Neuronal stem cell (in vitro differentiated cells): Measurements from ENCODE around the gene CA6.
"Not testable (repeated sequence)": the region's sequence is repeated elsewhere in the genome, so short reads cannot be mapped to it uniquely, and the experiment has no call there.

ENCODE experiments used
- DNase-seq: peaks from one replicate; pipeline ENCODE4 v3.0.0-alpha.2; 2013; ENCODE audit warnings: low spot score
- H2AFZ ChIP-seq: one replicate; pipeline ENCODE4 v1.6.1; 2013; ENCODE audit warnings: mild to moderate bottlenecking, low read length, inconsistent platforms
- H2AK5ac ChIP-seq: 2 replicates; pipeline ENCODE4 v1.6.1; 2013; ENCODE audit warnings: low read depth, mild to moderate bottlenecking, inconsistent platforms, low read length, moderate library complexity, mixed read lengths
- H2BK120ac ChIP-seq: 2 replicates; pipeline ENCODE4 v1.6.1; 2013; ENCODE audit warnings: low read depth, mild to moderate bottlenecking, inconsistent platforms, low read length, moderate library complexity, mixed read lengths
- H2BK12ac ChIP-seq: one replicate; pipeline ENCODE4 v1.6.1; 2013; ENCODE audit warnings: low read length, inconsistent platforms
- H2BK15ac ChIP-seq: 2 replicates; pipeline ENCODE4 v1.6.1; 2013; ENCODE audit warnings: mild to moderate bottlenecking, low read length, inconsistent platforms, mixed read lengths
- H2BK5ac ChIP-seq: one replicate; pipeline ENCODE4 v1.6.1; 2013; ENCODE audit warnings: inconsistent platforms, mild to moderate bottlenecking, low read length, moderate library complexity
- H3K14ac ChIP-seq: one replicate; pipeline ENCODE4 v1.6.1; 2013; ENCODE audit warnings: low read length, inconsistent platforms
- H3K18ac ChIP-seq: 2 replicates; pipeline ENCODE4 v1.6.1; 2013; ENCODE audit warnings: low read length, inconsistent platforms
- H3K23ac ChIP-seq: 2 replicates; pipeline ENCODE4 v1.6.1; 2013; ENCODE audit warnings: low read depth, mild to moderate bottlenecking, mixed read lengths, low read length, inconsistent platforms; ENCODE audit not compliant: poor library complexity
- H3K27ac ChIP-seq: replicated peaks from 3 replicates; pipeline ENCODE4 v1.5.1; 2013; ENCODE audit warnings: low read length, inconsistent platforms
- H3K27me3 ChIP-seq, 3 experiments: 2 replicates each; pipeline ENCODE4 v1.6.1; 2013; ENCODE audit warnings: low read length in 3 of 3, mild to moderate bottlenecking in 2 of 3, inconsistent platforms in 1 of 3, low read depth in 1 of 3, mixed read lengths in 1 of 3, moderate library complexity in 1 of 3; ENCODE audit not compliant: control insufficient read depth in 3 of 3, insufficient read depth in 3 of 3
- H3K36me3 ChIP-seq, 2 donors: replicated peaks in 1 of 2; 2 replicates each; pipeline ENCODE4 v1.6.1; 2013; ENCODE audit warnings: low read length in 2 of 2; ENCODE audit not compliant: control insufficient read depth in 2 of 2, insufficient read depth in 2 of 2
- H3K4ac ChIP-seq: 2 replicates; pipeline ENCODE4 v1.6.1; 2013; ENCODE audit warnings: inconsistent platforms, mild to moderate bottlenecking, low read length, moderate library complexity
- H3K4me1 ChIP-seq, 2 donors: 1 replicate in 1 of 2; 2 replicates in 1 of 2; pipeline ENCODE4 v1.6.1; 2013; ENCODE audit warnings: low read length in 2 of 2, low read depth in 1 of 2; ENCODE audit not compliant: control insufficient read depth in 2 of 2, insufficient read depth in 1 of 2
- H3K4me2 ChIP-seq: one replicate; pipeline ENCODE4 v1.6.1; 2013; ENCODE audit warnings: mild to moderate bottlenecking, low read length, inconsistent platforms; ENCODE audit not compliant: insufficient read depth, poor library complexity, severe bottlenecking
- H3K4me3 ChIP-seq, 2 donors: 2 replicates each; pipeline ENCODE4 v1.5.1; 2013; ENCODE audit warnings: low read length in 2 of 2, mild to moderate bottlenecking in 2 of 2, inconsistent platforms in 1 of 2, moderate library complexity in 1 of 2
- H3K79me1 ChIP-seq: one replicate; pipeline ENCODE4 v1.6.1; 2013; ENCODE audit warnings: low read depth, mild to moderate bottlenecking, inconsistent platforms, low read length, moderate library complexity
- H3K9ac ChIP-seq: one replicate; pipeline ENCODE4 v1.6.1; 2013; ENCODE audit warnings: mild to moderate bottlenecking, low read depth, low read length, inconsistent platforms; ENCODE audit not compliant: poor library complexity
- H3K9me3 ChIP-seq, 2 donors: replicated peaks in 1 of 2; 2 replicates each; pipeline versions ENCODE3 to v1.6.1; 2013; ENCODE audit warnings: low read length in 2 of 2, mild to moderate bottlenecking in 2 of 2, inconsistent platforms in 1 of 2, low read depth in 1 of 2, mixed read lengths in 1 of 2, moderate library complexity in 1 of 2; ENCODE audit not compliant: control insufficient read depth in 2 of 2, insufficient read depth in 1 of 2
- H4K8ac ChIP-seq: one replicate; pipeline ENCODE4 v1.6.1; 2013; ENCODE audit warnings: low read depth, mild to moderate bottlenecking, inconsistent platforms, low read length, moderate library complexity
- H4K91ac ChIP-seq: one replicate; pipeline ENCODE4 v1.6.1; 2013; ENCODE audit warnings: low read length, low read depth, mild to moderate bottlenecking, inconsistent platforms; ENCODE audit not compliant: poor library complexity
- WGBS, 2 donors: extraction: QIAGEN DNeasy Blood & Tissue Kit; methylation state at CpG; one replicate each; pipeline ENCODE4 v1.1.7; 2013; ENCODE audit warnings: missing lambda C conversion rate in 2 of 2, mixed read lengths in 1 of 2; ENCODE audit not compliant: insufficient read length in 2 of 2, insufficient replicate concordance in 1 of 2; ENCODE audit errors: extremely low coverage in 2 of 2; 5-methylcytosine and 5-hydroxymethylcytosine counted together

The CA6 gene

GRCh38 chr1:8963963-8964362, 18.3 kb downstream of the CA6 start:
- Histone ChIP-seq H2BK15ac (no peak overlapping the region), H4K8ac (no peak overlapping the region), H3K23ac (no peak overlapping the region), H2BK120ac (no peak overlapping the region), H3K4ac (no peak overlapping the region), H3K9me3 (peaks cover 2 to 7% of the 10 kb centered on the region in 2 donors), H3K14ac (no peak overlapping the region), H2AFZ (no peak overlapping the region), H3K4me2 (no peak overlapping the region), H3K4me1 (peaks cover 0 to 2% of the 10 kb centered on the region in 2 donors), H3K9ac (no peak overlapping the region), H4K91ac (no peak overlapping the region), H3K4me3 (no peak overlapping the region), H3K18ac (peak overlapping the region; percentile 75), H3K27ac (no peak overlapping the region), H2BK5ac (peak overlapping the region; percentile 28), H2BK12ac (no peak overlapping the region), H3K79me1 (no peaks in the 10 kb centered on the region), H3K27me3 (no peaks in the 10 kb centered on the region), H3K36me3 (no peaks in the 10 kb centered on the region), H2AK5ac (peak overlapping the region; percentile 32)
- no CpG with 5 or more reads among the region's 8 CpGs for WGBS, 2 donors
- no peak for DNase-seq

GRCh38 chr1:8965121-8965820, 19.6 kb downstream of the CA6 start:
- H2AK5ac ChIP-seq, result no peak overlapping the region
- H2BK12ac ChIP-seq, result no peak overlapping the region
- H2BK15ac ChIP-seq, result no peak overlapping the region
- H4K8ac ChIP-seq, result no peak overlapping the region
- no peak overlapping the region for H3K23ac ChIP-seq
- H3K9me3 ChIP-seq, result peaks cover 2 to 7% of the 10 kb centered on the region in 2 donors
- no peak for DNase-seq
- H2BK5ac ChIP-seq, result no peak overlapping the region
- no peak overlapping the region for H3K27ac ChIP-seq
- H3K4me3 ChIP-seq, result no peak overlapping the region
- no peak overlapping the region for H2AFZ ChIP-seq
- no peaks in the 10 kb centered on the region for H3K79me1 ChIP-seq
- no peak overlapping the region for H3K4me2 ChIP-seq
- no peak overlapping the region for H3K14ac ChIP-seq
- H3K36me3 ChIP-seq, result no peaks in the 10 kb centered on the region
- no peak overlapping the region for H4K91ac ChIP-seq
- H3K27me3 ChIP-seq, result no peaks in the 10 kb centered on the region
- H3K4ac ChIP-seq, result no peak overlapping the region
- H3K9ac ChIP-seq, result no peak overlapping the region
- no peak overlapping the region for H3K18ac ChIP-seq
- H3K4me1 ChIP-seq, result peaks cover 0 to 2% of the 10 kb centered on the region in 2 donors
- no CpG with 5 or more reads among the region's 16 CpGs for WGBS, 2 donors
- no peak overlapping the region for H2BK120ac ChIP-seq

DNA sequence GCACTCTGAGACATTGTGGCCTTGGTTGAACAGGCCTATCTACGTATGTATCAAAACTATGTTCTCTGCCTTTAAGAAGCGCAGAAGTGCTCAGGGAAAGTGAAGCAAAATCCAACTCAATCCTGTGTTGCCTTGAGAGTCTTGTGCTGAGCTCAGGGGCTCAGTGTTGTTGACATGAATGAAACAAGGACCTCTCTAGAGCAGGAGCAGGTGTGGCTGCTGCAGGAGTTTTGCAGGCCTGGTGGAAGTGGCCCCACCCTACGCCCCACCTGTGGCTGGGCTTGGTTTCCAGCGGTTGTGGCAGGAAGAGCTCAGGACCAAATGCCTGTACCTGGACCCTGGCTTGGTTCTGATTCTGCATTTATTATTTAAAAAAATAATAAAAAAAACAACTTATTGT, 20.9 kb downstream of the CA6 start:
- Histone ChIP-seq H3K9me3 (peaks cover under 1 to 2% of the 10 kb centered on the region in 2 donors), H3K9ac (no peak overlapping the region), H3K36me3 (no peaks in the 10 kb centered on the region), H3K27me3 (no peaks in the 10 kb centered on the region), H2BK5ac (no peak overlapping the region), H3K23ac (no peak overlapping the region), H3K79me1 (no peaks in the 10 kb centered on the region), H2AK5ac (no peak overlapping the region), H3K27ac (no peak overlapping the region), H3K14ac (no peak overlapping the region), H2BK120ac (no peak overlapping the region), H2BK12ac (no peak overlapping the region), H3K4me1 (peaks cover 0 to 2% of the 10 kb centered on the region in 2 donors), H3K4ac (no peak overlapping the region), H2BK15ac (no peak overlapping the region), H3K18ac (no peak overlapping the region), H2AFZ (no peak overlapping the region), H3K4me3 (no peak overlapping the region), H3K4me2 (no peak overlapping the region), H4K91ac (no peak overlapping the region), H4K8ac (no peak overlapping the region)
- DNase-seq, result no peak
- no CpG with 5 or more reads among the region's 4 CpGs for WGBS, 2 donors

GRCh38 chr1:8968902-8969301, 23.2 kb downstream of the CA6 start:
- H3K4me2 ChIP-seq, H3K9me3 ChIP-seq, H3K79me1 ChIP-seq, DNase-seq, H2BK12ac ChIP-seq, H3K14ac ChIP-seq, H2BK5ac ChIP-seq, H3K36me3 ChIP-seq, H3K4ac ChIP-seq, H3K4me1 ChIP-seq, H3K9ac ChIP-seq, H3K27me3 ChIP-seq, H2BK120ac ChIP-seq, H4K8ac ChIP-seq, H3K23ac ChIP-seq, H3K18ac ChIP-seq, H2AK5ac ChIP-seq, H3K27ac ChIP-seq, H3K4me3 ChIP-seq, H4K91ac ChIP-seq, H2BK15ac ChIP-seq, H2AFZ ChIP-seq: not testable (repeated sequence)
- WGBS, 2 donors, result no CpG with 5 or more reads among the region's 9 CpGs
